Upper lobe of left lung (tissue), 6 donors: ENCODE measurements around the gene POLA1. TPM values are rescaled to one million over a fixed set of nuclear protein-coding genes. Genes with fewer than 3 reads are reported as not detected.

Source experiments
- small RNA-seq, 4 donors: library from RNA; depleted of rRNA; stranded (forward); fragments of <200 nt; gene quantifications; one replicate each; pipeline ENCODE3, GENCODE V24; 2016
- total RNA-seq, 6 donors: library from RNA; depleted of rRNA in 4 of 6; stranded (reverse); fragments of >200 nt in 4 of 6; gene quantifications; one replicate each; pipeline versions ENCODE4 v1.1.0 to v1.2.1, GENCODE V29; 2016 to 2021
- donor health status: DM: no; HTN: no; CAD: no; lungs with moderate emphysema.
- donor health status: DM: no; HTN: yes; CAD: no; lungs with severe emphysema.

POLA1 gene
- total RNA-seq, 6 donors from 2014 or later = 6.3 to 15.7 (median 8.9) TPM

Small RNA genes within 50 kb of the gene (small RNA-seq; reads per million reads assigned to genes)
- gene SCARNA23 = 0 reads per million in 4 donors

Other genes starting within 250 kb of the POLA1 start
- gene PDK3, start 228.6 kb upstream of the POLA1 start, total RNA-seq = 10 to 100 TPM in 5 of 6 donors, 1 to 10 TPM in 1; 9.2 to 29.5 (median 15.0) TPM
- 1 to 10 TPM in 3 of 6 donors, under 1 TPM in 3; 0.43 to 2.2 (median 0.79) TPM for gene PCYT1B, start 46.6 kb upstream of the POLA1 start, total RNA-seq